Measurements from ENCODE around the gene TCF3. TPM values are rescaled to one million over a fixed set of nuclear protein-coding genes. Genes with fewer than 3 reads are reported as not detected.
"Not testable (repeated sequence)": the region's sequence is repeated elsewhere in the genome, so short reads cannot be mapped to it uniquely, and the experiment has no call there.

TCF3 gene
- total and polyA plus RNA-seq, 2 donors (not counting 1 experiment from before 2014, with no cell fraction given) = 39.3 to 54.7 TPM

GRCh38 chr19:1644070-1644469, 8.3 kb downstream of the TCF3 start:
- peaks cover 15% of the 10 kb centered on the region for H3K36me3 ChIP-seq (ENCODE audit: control insufficient read depth, insufficient read depth, low read length)

GRCh38 chr19:1640893-1641448, 11.4 kb downstream of the TCF3 start:
- not testable (repeated sequence) for H3K9me3 ChIP-seq (ENCODE audit: control insufficient read depth, insufficient read depth, low read depth, low read length); H3K27ac ChIP-seq (ENCODE audit: insufficient read depth, low read length); H4K20me1 ChIP-seq (ENCODE audit: control insufficient read depth, extremely low read depth, insufficient read depth, low read length); H3K4me2 ChIP-seq (ENCODE audit: extremely low read depth, insufficient read depth, low read length); H3K9ac ChIP-seq (ENCODE audit: insufficient read depth, low read length); H3K4me1 ChIP-seq (ENCODE audit: control insufficient read depth, extremely low read depth, insufficient read depth, low read length); H2AFZ ChIP-seq (ENCODE audit: low read length); H3K27me3 ChIP-seq (ENCODE audit: control insufficient read depth, insufficient read depth, low read length); DNase-seq (ENCODE audit: low read depth in 2 of 2); H3K4me3 ChIP-seq (replicated peaks in 1 of 4; ENCODE audit: control extremely low read depth in 1 of 4, insufficient read depth in 1 of 4, low read depth in 3 of 4, low read length in 4 of 4)
- H3K36me3 ChIP-seq (ENCODE audit: control insufficient read depth, insufficient read depth, low read length) = peaks cover 20% of the 10 kb centered on the region
- H3K79me2 ChIP-seq (ENCODE audit: control insufficient read depth, insufficient read depth, low read length) = peaks cover 16% of the 10 kb centered on the region

More at GRCh38 chr19:1644070-1644469, 8.3 kb downstream of the TCF3 start:
- Histone ChIP-seq H3K4me3 (replicated peaks in 1 of 4; ENCODE audit: control extremely low read depth in 1 of 4, insufficient read depth in 1 of 4, low read depth in 3 of 4, low read length in 4 of 4) (no peak overlapping the region), H3K9me3 (ENCODE audit: control insufficient read depth, insufficient read depth, low read depth, low read length) (no peaks in the 10 kb centered on the region), H3K27ac (ENCODE audit: insufficient read depth, low read length) (no peak overlapping the region), H4K20me1 (ENCODE audit: control insufficient read depth, extremely low read depth, insufficient read depth, low read length) (no peaks in the 10 kb centered on the region), H3K4me1 (ENCODE audit: control insufficient read depth, extremely low read depth, insufficient read depth, low read length) (no peaks in the 10 kb centered on the region), H3K4me2 (ENCODE audit: extremely low read depth, insufficient read depth, low read length) (no peak overlapping the region), H3K9ac (ENCODE audit: insufficient read depth, low read length) (no peak overlapping the region), H3K79me2 (ENCODE audit: control insufficient read depth, insufficient read depth, low read length) (peaks cover 12% of the 10 kb centered on the region), H3K27me3 (ENCODE audit: control insufficient read depth, insufficient read depth, low read length) (no peaks in the 10 kb centered on the region), H2AFZ (ENCODE audit: low read length) (no peak overlapping the region)
- no peak for TF ChIP-seq EZH2 (IDR thresholded peaks at IDR 0.05; ENCODE audit: low read length, missing control alignments)
- no peak for TF ChIP-seq CTCF (conservative IDR thresholded peaks at IDR 0.05 in 1 of 2, IDR thresholded peaks at IDR 0.05 in 1 of 2; ENCODE audit: low read depth in 1 of 2, low read length in 2 of 2)
- DNase-seq (ENCODE audit: low read depth in 2 of 2) = no peak

GRCh38 chr19:1636325-1637236, 15.8 kb downstream of the TCF3 start:
- Histone ChIP-seq H3K9me3 (ENCODE audit: control insufficient read depth, insufficient read depth, low read depth, low read length) (no peaks in the 10 kb centered on the region), H3K4me3 (replicated peaks in 1 of 4; ENCODE audit: control extremely low read depth in 1 of 4, insufficient read depth in 1 of 4, low read depth in 3 of 4, low read length in 4 of 4) (no peak overlapping the region), H4K20me1 (ENCODE audit: control insufficient read depth, extremely low read depth, insufficient read depth, low read length) (no peaks in the 10 kb centered on the region), H2AFZ (ENCODE audit: low read length) (no peak overlapping the region), H3K79me2 (ENCODE audit: control insufficient read depth, insufficient read depth, low read length) (peaks cover 16% of the 10 kb centered on the region), H3K4me2 (ENCODE audit: extremely low read depth, insufficient read depth, low read length) (no peak overlapping the region), H3K27ac (ENCODE audit: insufficient read depth, low read length) (no peak overlapping the region), H3K27me3 (ENCODE audit: control insufficient read depth, insufficient read depth, low read length) (no peaks in the 10 kb centered on the region), H3K4me1 (ENCODE audit: control insufficient read depth, extremely low read depth, insufficient read depth, low read length) (no peaks in the 10 kb centered on the region), H3K9ac (ENCODE audit: insufficient read depth, low read length) (no peak overlapping the region), H3K36me3 (ENCODE audit: control insufficient read depth, insufficient read depth, low read length) (peaks cover 17% of the 10 kb centered on the region)
- DNase-seq (ENCODE audit: low read depth in 2 of 2) = no peak
- no peak for TF ChIP-seq CTCF (conservative IDR thresholded peaks at IDR 0.05 in 1 of 2, IDR thresholded peaks at IDR 0.05 in 1 of 2; ENCODE audit: low read depth in 1 of 2, low read length in 2 of 2)
- TF ChIP-seq EZH2 (IDR thresholded peaks at IDR 0.05; ENCODE audit: low read length, missing control alignments) = no peak
